CD4-positive, CD25-positive, alpha-beta regulatory T cell (primary cell): Measurements from ENCODE around the gene VGLL1. TPM values are rescaled to one million over a fixed set of nuclear protein-coding genes. Genes with fewer than 3 reads are reported as not detected.
A peak's percentile ranks its signal among the peaks of the same experiment; 100 is the strongest.

Experiments
- ATAC-seq, 2 donors: fragments of 150-1000 bp; cut with Tn5 transposase; one replicate each; pipeline ENCODE4 v1.10.0; 2021; ENCODE audit warnings: low read depth in 2 of 2, moderate number of reproducible peaks in 2 of 2, moderate library complexity in 1 of 2
- DNase-seq, 3 donors: peaks; one replicate each; pipeline versions ENCODE4 v3.0.0 to v3.0.0-alpha.2; 2012 to 2022; ENCODE audit warnings: mixed read lengths in 1 of 3
- H3K27ac ChIP-seq: one replicate; pipeline ENCODE4 v1.7.0; 2013; ENCODE audit warnings: mild to moderate bottlenecking, low read length; ENCODE audit not compliant: insufficient read depth, poor library complexity, severe bottlenecking
- H3K27me3 ChIP-seq: one replicate; pipeline ENCODE4 v1.7.0; 2013; ENCODE audit warnings: low read length; ENCODE audit not compliant: control insufficient read depth, insufficient read depth
- H3K36me3 ChIP-seq: one replicate; pipeline ENCODE4 v1.7.0; 2013; ENCODE audit warnings: mild to moderate bottlenecking, low read length, moderate library complexity; ENCODE audit not compliant: control insufficient read depth, insufficient read depth
- H3K4me1 ChIP-seq: 2 replicates; pipeline ENCODE4 v1.7.0; 2013; ENCODE audit warnings: mild to moderate bottlenecking, low read length; ENCODE audit not compliant: insufficient read depth, control insufficient read depth, poor library complexity, severe bottlenecking
- H3K4me3 ChIP-seq: one replicate; pipeline ENCODE4 v1.7.0; 2013; ENCODE audit warnings: low read depth, mild to moderate bottlenecking, low read length, moderate library complexity
- H3K9me3 ChIP-seq, 2 experiments: 1 replicate in 1 of 2; 2 replicates in 1 of 2; pipeline ENCODE4 v1.7.0; 2013; ENCODE audit warnings: low read length in 2 of 2, mild to moderate bottlenecking in 1 of 2, moderate library complexity in 1 of 2; ENCODE audit not compliant: control insufficient read depth in 2 of 2
- H3K27ac Mint-ChIP-seq, 3 donors: one replicate each; pipeline ENCODE4 v1.8.0; 2020 to 2022; ENCODE audit warnings: mild to moderate bottlenecking in 3 of 3, mixed read lengths in 3 of 3, moderate library complexity in 2 of 3
- H3K27me3 Mint-ChIP-seq: one replicate; pipeline ENCODE4 v1.8.0; 2022; ENCODE audit warnings: mild to moderate bottlenecking, mixed read lengths
- H3K36me3 Mint-ChIP-seq: one replicate; pipeline ENCODE4 v1.8.0; 2020; ENCODE audit warnings: mixed read lengths
- H3K4me1 Mint-ChIP-seq, 4 donors: one replicate each; pipeline ENCODE4 v1.8.0; 2020 to 2022; ENCODE audit warnings: mixed read lengths in 4 of 4, mild to moderate bottlenecking in 1 of 4
- H3K4me3 Mint-ChIP-seq, 4 donors: one replicate each; pipeline ENCODE4 v1.8.0; 2020 to 2022; ENCODE audit warnings: mild to moderate bottlenecking in 4 of 4, mixed read lengths in 4 of 4, moderate library complexity in 3 of 4
- H3K9me3 Mint-ChIP-seq, 7 donors: one replicate each; pipeline ENCODE4 v1.8.0; 2020 to 2022; ENCODE audit warnings: mixed read lengths in 7 of 7, mild to moderate bottlenecking in 3 of 7, moderate library complexity in 2 of 7
- polyA plus RNA-seq, 4 donors: library from polyadenylated mRNA; unstranded; fragments of 300-500 nt; fragmentation: Illumina TruSeq; gene quantifications; one replicate each; pipeline ENCODE4 v1.2.3, GENCODE V29; 2021
- total RNA-seq: library from RNA; stranded (reverse); gene quantifications from one replicate; pipeline ENCODE4 v1.2.3, GENCODE V29; 2022

The VGLL1 gene
- total and polyA plus RNA-seq, 5 donors from 2014 or later = not detected

DNA sequence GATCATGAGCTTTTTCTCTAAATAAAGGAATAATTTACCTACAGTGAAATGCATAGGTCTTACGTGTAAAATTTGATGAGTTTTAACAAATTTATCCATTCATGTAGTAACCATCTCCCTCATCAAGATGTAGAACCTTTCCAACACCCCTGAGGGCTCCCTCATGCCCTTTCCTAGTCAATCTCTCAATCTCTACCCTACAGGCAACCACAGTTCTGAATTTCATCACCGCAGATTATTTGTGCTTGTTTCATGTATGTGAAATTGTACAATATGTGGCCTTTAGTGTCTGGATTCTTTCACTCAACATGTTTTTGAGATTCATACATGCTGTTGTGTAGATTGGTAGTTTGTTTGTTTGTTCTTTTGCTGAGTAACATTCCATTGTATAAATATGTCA, 2.1 kb downstream of the VGLL1 start:
- Mint-ChIP-seq H3K27ac (no peak overlapping the region), H3K36me3 (no peaks in the 10 kb centered on the region), H3K4me3 (no peak overlapping the region), H3K27me3 (peaks cover 17% of the 10 kb centered on the region), H3K4me1 (peaks cover 0 to 5% (median 1%) of the 10 kb centered on the region in 4 donors), H3K9me3 (peaks cover 0 to 2% (median 0%) of the 10 kb centered on the region in 7 donors)
- DNase-seq = no peak
- no peak overlapping the region for H3K4me3 ChIP-seq
- H3K9me3 ChIP-seq = no peaks in the 10 kb centered on the region
- no peaks in the 10 kb centered on the region for H3K27me3 ChIP-seq
- no peak for ATAC-seq
- no peaks in the 10 kb centered on the region for H3K36me3 ChIP-seq
- H3K27ac ChIP-seq = no peak overlapping the region
- no peaks in the 10 kb centered on the region for H3K4me1 ChIP-seq

DNA sequence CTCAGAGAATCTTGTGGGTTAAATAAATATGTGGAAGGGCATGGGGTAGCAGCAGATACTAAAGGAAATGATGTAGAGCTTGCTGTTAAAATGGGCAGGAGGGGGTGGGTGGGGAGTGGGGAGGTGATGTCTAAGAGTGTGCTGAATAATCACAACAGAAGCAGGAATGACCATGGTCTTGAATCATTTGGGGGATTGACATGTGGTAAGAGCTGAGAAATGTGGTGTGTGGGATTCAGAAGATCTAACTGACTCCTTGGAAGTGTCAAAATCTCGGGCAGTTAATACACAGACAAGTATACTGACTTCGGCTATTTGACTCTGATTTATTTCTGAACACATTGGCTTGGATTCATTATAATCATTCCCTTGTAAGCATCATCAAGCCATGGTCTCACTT, 6.8 kb downstream of the VGLL1 start:
- Histone ChIP-seq H3K9me3 (no peaks in the 10 kb centered on the region), H3K4me3 (no peak overlapping the region), H3K27me3 (no peaks in the 10 kb centered on the region), H3K4me1 (no peaks in the 10 kb centered on the region), H3K27ac (no peak overlapping the region), H3K36me3 (no peaks in the 10 kb centered on the region)
- H3K27ac Mint-ChIP-seq = no peak overlapping the region
- H3K4me1 Mint-ChIP-seq = peaks cover 0 to 6% (median under 1%) of the 10 kb centered on the region in 4 donors
- H3K9me3 Mint-ChIP-seq = peaks cover 0 to 2% (median 0%) of the 10 kb centered on the region in 7 donors
- ATAC-seq = no peak
- H3K36me3 Mint-ChIP-seq = no peaks in the 10 kb centered on the region
- no peak for DNase-seq
- no peak overlapping the region for H3K4me3 Mint-ChIP-seq
- peaks cover 9% of the 10 kb centered on the region for H3K27me3 Mint-ChIP-seq

DNA sequence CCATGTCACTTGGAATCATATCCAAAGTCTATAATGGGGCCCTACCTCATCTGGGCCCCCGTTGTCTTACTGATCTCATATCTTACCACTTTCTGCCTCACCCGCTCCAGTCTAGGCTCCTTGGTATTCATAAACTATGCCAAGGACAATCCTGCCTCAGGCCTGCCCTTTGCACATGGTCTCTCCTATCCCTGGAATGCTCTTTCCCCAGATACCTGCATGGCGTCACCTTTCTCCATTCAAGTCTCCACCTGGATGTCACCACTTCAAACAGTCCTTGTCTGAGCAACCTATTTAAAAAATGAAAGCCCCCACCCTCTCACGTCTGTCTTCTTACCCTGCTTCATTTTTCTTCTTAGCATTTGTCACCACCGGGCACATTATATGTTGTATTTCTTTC, 8.2 kb downstream of the VGLL1 start:
- no peak overlapping the region for H3K27ac Mint-ChIP-seq
- no peak for DNase-seq
- H3K4me3 Mint-ChIP-seq = no peak overlapping the region

DNA sequence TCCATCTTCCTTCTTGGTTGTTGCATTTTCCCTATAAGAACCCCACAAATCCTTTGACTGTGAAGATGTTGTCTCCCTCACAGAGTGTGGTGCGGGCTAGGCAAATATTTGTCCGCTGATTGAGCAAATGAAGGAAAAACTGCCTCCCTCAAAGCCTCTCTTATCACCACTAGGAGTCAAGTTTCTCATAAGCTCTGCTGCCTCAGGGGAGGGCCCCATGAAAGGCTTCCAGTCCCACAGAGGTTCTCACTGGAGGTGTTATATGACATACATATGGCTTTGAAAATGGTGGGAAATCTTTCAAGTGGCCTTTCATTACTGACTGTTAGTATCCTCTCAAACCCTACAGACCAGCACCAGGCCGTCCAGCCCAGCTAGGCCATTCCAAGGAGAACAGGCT, 9.3 kb downstream of the VGLL1 start:
- no peak for DNase-seq
- Histone ChIP-seq H3K36me3 (no peaks in the 10 kb centered on the region), H3K9me3 (no peaks in the 10 kb centered on the region), H3K27ac (no peak overlapping the region), H3K27me3 (no peaks in the 10 kb centered on the region), H3K4me3 (no peak overlapping the region), H3K4me1 (peaks cover 13% of the 10 kb centered on the region)
- ATAC-seq = no peak
- no peaks in the 10 kb centered on the region for H3K27me3 Mint-ChIP-seq
- H3K9me3 Mint-ChIP-seq = peaks cover 0 to 2% (median 0%) of the 10 kb centered on the region in 7 donors
- H3K4me3 Mint-ChIP-seq = no peak overlapping the region
- no peak overlapping the region for H3K27ac Mint-ChIP-seq
- peaks cover 0 to 26% (median 12%) of the 10 kb centered on the region in 4 donors for H3K4me1 Mint-ChIP-seq
- H3K36me3 Mint-ChIP-seq = no peaks in the 10 kb centered on the region

More for the DNA sequence above, 8.2 kb downstream of the VGLL1 start:
- H3K9me3 Mint-ChIP-seq = peaks cover 0 to 2% (median 0%) of the 10 kb centered on the region in 7 donors
- H3K4me3 ChIP-seq = no peak overlapping the region
- peaks cover 2% of the 10 kb centered on the region for H3K4me1 ChIP-seq
- H3K27ac ChIP-seq = no peak overlapping the region
- no peaks in the 10 kb centered on the region for H3K36me3 ChIP-seq
- ATAC-seq = no peak
- H3K36me3 Mint-ChIP-seq = no peaks in the 10 kb centered on the region
- H3K27me3 ChIP-seq = no peaks in the 10 kb centered on the region
- H3K4me1 Mint-ChIP-seq = peaks cover 0 to 15% (median 5%) of the 10 kb centered on the region in 4 donors
- no peaks in the 10 kb centered on the region for H3K9me3 ChIP-seq
- peaks cover 1% of the 10 kb centered on the region for H3K27me3 Mint-ChIP-seq

DNA sequence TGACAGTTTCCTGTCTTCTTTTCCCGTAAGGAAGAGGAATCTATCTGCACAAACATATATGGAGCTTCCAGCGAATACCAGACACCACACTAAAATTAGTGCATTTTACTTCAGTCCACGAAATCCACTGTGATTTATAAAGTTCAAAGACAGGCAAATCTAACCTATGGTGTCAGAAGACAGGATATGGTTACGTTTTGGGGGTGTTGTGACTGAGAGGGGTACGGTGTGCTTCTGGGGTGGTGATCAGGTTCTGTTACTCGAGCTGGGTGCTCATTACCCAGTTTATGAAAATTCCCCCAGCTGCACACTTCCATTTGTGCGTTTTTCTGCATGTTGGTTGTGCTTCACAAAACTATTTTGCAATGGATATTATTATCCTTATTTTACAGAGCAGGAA, 10.3 kb downstream of the VGLL1 start:
- H3K36me3 Mint-ChIP-seq = no peaks in the 10 kb centered on the region
- peaks cover 0 to 35% (median 15%) of the 10 kb centered on the region in 4 donors for H3K4me1 Mint-ChIP-seq
- no peaks in the 10 kb centered on the region for H3K9me3 Mint-ChIP-seq
- H3K27ac Mint-ChIP-seq = peak overlapping the region in 1 of 3 donors; percentile 49
- no peaks in the 10 kb centered on the region for H3K36me3 ChIP-seq
- no peak overlapping the region for H3K27ac ChIP-seq
- H3K4me3 Mint-ChIP-seq = no peak overlapping the region
- no peaks in the 10 kb centered on the region for H3K27me3 Mint-ChIP-seq
- ATAC-seq (peak in 1 of 2 donors; percentile 48), DNase-seq (peak in 1 of 3 donors; percentile 41)
- H3K4me3 ChIP-seq = no peak overlapping the region
- no peaks in the 10 kb centered on the region for H3K27me3 ChIP-seq
- no peaks in the 10 kb centered on the region for H3K9me3 ChIP-seq
- peaks cover 22% of the 10 kb centered on the region for H3K4me1 ChIP-seq

DNA sequence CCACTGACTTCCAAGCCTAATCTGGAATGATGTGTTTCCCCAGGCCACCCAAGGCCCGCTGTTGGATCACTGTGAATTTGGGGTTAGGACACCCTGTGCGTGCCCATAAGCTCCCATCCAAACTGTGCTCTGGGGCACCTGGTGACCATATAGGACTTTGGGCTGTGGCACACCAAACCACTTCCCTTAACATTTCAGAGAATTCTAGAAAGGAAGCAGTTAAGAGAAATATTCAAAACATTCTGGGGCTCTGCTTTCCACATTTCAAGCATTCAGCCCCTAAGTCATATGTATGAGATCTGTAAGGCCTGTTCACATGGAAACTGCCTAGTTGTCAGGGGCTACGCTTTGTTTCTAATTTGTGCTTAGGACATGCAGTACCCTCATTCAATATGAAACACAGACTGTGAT, 14.4 kb downstream of the VGLL1 start:
- DNase-seq = peak in 2 of 3 donors; percentile 6 to 86
- Mint-ChIP-seq H3K4me3 (peak overlapping the region in 1 of 4 donors; percentile 1), H3K9me3 (no peaks in the 10 kb centered on the region), H3K36me3 (no peaks in the 10 kb centered on the region), H3K27me3 (no peaks in the 10 kb centered on the region), H3K27ac (peak overlapping the region; percentile 73 to 95 (median 75)), H3K4me1 (peaks cover 0 to 44% (median 19%) of the 10 kb centered on the region in 4 donors)
- H3K27me3 ChIP-seq = no peaks in the 10 kb centered on the region
- peak overlapping the region; percentile 38 for H3K27ac ChIP-seq
- no peaks in the 10 kb centered on the region for H3K9me3 ChIP-seq
- H3K36me3 ChIP-seq = no peaks in the 10 kb centered on the region
- H3K4me3 ChIP-seq = peak overlapping the region; percentile 32
- H3K4me1 ChIP-seq = peaks cover 22% of the 10 kb centered on the region
- ATAC-seq = peak; percentile 80 to 85

DNA sequence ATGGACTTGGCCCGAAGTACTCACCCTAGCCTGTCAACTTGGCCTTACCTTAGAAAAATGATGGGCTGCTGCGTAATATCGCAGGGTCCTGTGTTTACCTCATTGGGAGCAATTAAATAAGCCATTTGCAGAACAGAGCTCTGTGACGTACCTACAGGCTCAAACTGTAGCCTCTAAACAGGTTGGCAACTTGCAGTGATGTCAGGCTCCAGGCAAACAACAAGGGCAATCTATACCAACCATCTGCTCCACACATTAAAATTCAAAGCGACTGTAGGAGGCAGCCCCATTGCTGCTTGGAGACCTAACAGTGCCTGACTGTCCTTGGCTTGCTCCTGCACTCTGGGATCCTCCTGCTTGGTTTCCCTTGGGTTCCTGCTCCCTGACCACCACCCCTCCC, 17.2 kb downstream of the VGLL1 start:
- no peaks in the 10 kb centered on the region for H3K36me3 ChIP-seq
- H3K4me3 ChIP-seq = no peak overlapping the region
- H3K27ac Mint-ChIP-seq = no peak overlapping the region
- ATAC-seq (no peak), DNase-seq (no peak)
- no peaks in the 10 kb centered on the region for H3K27me3 ChIP-seq
- peaks cover 0 to 38% (median 18%) of the 10 kb centered on the region in 4 donors for H3K4me1 Mint-ChIP-seq
- peaks cover 22% of the 10 kb centered on the region for H3K4me1 ChIP-seq
- H3K4me3 Mint-ChIP-seq = no peak overlapping the region
- H3K9me3 ChIP-seq = no peaks in the 10 kb centered on the region
- no peaks in the 10 kb centered on the region for H3K9me3 Mint-ChIP-seq
- no peaks in the 10 kb centered on the region for H3K27me3 Mint-ChIP-seq
- no peaks in the 10 kb centered on the region for H3K36me3 Mint-ChIP-seq
- no peak overlapping the region for H3K27ac ChIP-seq

DNA sequence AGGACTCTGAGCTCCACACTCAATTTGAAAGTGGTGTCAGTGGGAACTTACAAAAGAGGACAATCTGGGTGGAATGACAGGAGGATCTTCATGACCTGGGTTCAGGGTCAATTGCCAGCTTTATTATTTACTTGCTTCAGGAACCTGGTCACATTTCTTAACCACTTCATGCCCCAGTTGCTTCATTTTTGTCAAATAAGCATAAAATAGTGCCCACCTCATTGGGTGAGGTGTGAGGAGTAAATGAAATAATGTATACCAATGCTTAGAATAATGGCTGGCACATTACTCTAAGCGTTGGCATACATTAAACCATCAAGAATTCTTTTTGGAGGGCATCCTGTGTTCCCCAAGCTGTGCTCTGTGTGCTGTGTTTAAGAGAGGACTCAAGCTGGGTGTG, 19.4 kb downstream of the VGLL1 start:
- Mint-ChIP-seq H3K27me3 (no peaks in the 10 kb centered on the region), H3K4me3 (no peak overlapping the region), H3K27ac (no peak overlapping the region), H3K36me3 (no peaks in the 10 kb centered on the region), H3K9me3 (no peaks in the 10 kb centered on the region), H3K4me1 (peaks cover 0 to 17% (median 7%) of the 10 kb centered on the region in 4 donors)
- ATAC-seq (no peak), DNase-seq (no peak)
- H3K4me1 ChIP-seq = peaks cover 8% of the 10 kb centered on the region
- no peak overlapping the region for H3K27ac ChIP-seq
- no peaks in the 10 kb centered on the region for H3K36me3 ChIP-seq
- H3K4me3 ChIP-seq = no peak overlapping the region
- H3K27me3 ChIP-seq = no peaks in the 10 kb centered on the region
- no peaks in the 10 kb centered on the region for H3K9me3 ChIP-seq
